ENCODE data around the gene NMT1.

- TF ChIP-seq CTCF (conservative IDR thresholded peaks at IDR 0.05; ENCODE audit: low read depth in 2 of 2), result no peak
- no peak for TF ChIP-seq EZH2phosphoT487 (IDR thresholded peaks at IDR 0.05; ENCODE audit: unreplicated experiment)
- TF ChIP-seq POLR2AphosphoS5 (IDR thresholded peaks at IDR 0.05; ENCODE audit: low read depth), result no peak
Observed at GRCh38 chr17:45091778-45092425, 30.8 kb downstream of the NMT1 start.
